WTC11 (cell line): ENCODE measurements around the gene AGPAT3.
"Not testable (repeated sequence)": the region's sequence is repeated elsewhere in the genome, so short reads cannot be mapped to it uniquely, and the experiment has no call there.

Experiments
- CTCF ChIP-seq: fragments of 200-600 bp; IDR thresholded peaks from 2 replicates; pipeline ENCODE4 v1.8.0; 2022; ENCODE audit warnings: antibody characterized with exemption
- IRF1 ChIP-seq: sonication (generic); formaldehyde crosslinking; IDR thresholded peaks from 2 replicates; pipeline ENCODE4 v1.8.0; 2023; ENCODE audit warnings: missing genetic modification reagents
- ZNF121 ChIP-seq: sonication (generic); formaldehyde crosslinking; IDR thresholded peaks from 2 replicates; pipeline ENCODE4 v1.8.0; 2023; ENCODE audit warnings: missing genetic modification reagents

GRCh38 chr21:43844906-43845305 lies 20.1 kb upstream of the AGPAT3 start:
- not testable (repeated sequence) for TF ChIP-seq IRF1 (CRISPR knock-in tag); CTCF; ZNF121 (CRISPR knock-in tag)
